Stimulated activated CD4-positive, alpha-beta T cell treated with anti-CD3 and anti-CD28 coated beads, Interleukin-1b, Interleukin-23, amount 100 ng/mL, for 48 hours (primary cell): ENCODE measurements around the gene WBP11.

Source experiments
- DNase-seq: peaks from one replicate; pipeline ENCODE4 v3.0.0-alpha.2; 2020

Gene WBP11

GRCh38 chr12:14814014-14814413, 10.7 kb upstream of the WBP11 start, which contains the start of gene SMCO3:
Gene SMCO3 (minus strand): TSS chr12:14814182. CDS start chr12:14806680, 7,502 bp downstream.
- no peak for DNase-seq

- no peak for DNase-seq
Observed at GRCh38 chr12:14811486-14811885, 8.2 kb upstream of the WBP11 start.

- DNase-seq = no peak
Observed at GRCh38 chr12:14810953-14811483, 7.7 kb upstream of the WBP11 start.

- DNase-seq = no peak
Observed at GRCh38 chr12:14810167-14810952, 7.1 kb upstream of the WBP11 start.

GRCh38 chr12:14803830-14804160, 517 bp upstream of the WBP11 start:
- DNase-seq = no peak

- DNase-seq = no peak
Observed at GRCh38 chr12:14802721-14803010, 612 bp downstream of the WBP11 start.

GRCh38 chr12:14802247-14802646, 1.0 kb downstream of the WBP11 start:
- no peak for DNase-seq

- no peak for DNase-seq
Observed at GRCh38 chr12:14795028-14795448, 8.2 kb downstream of the WBP11 start.

GRCh38 chr12:14785568-14785967, 17.7 kb downstream of the WBP11 start:
- DNase-seq = no peak

GRCh38 chr12:14784471-14784870, 18.8 kb downstream of the WBP11 start:
- DNase-seq = no peak

- no peak for DNase-seq
Observed at GRCh38 chr12:14782756-14783155, 20.5 kb downstream of the WBP11 start.

- no peak for DNase-seq
Observed at GRCh38 chr12:14781563-14781962, 21.7 kb downstream of the WBP11 start.

GRCh38 chr12:14780859-14781258, 22.4 kb downstream of the WBP11 start:
- no peak for DNase-seq

GRCh38 chr12:14779834-14780233, 23.4 kb downstream of the WBP11 start:
- DNase-seq = no peak

- no peak for DNase-seq
Observed at GRCh38 chr12:14777271-14777670, 26.0 kb downstream of the WBP11 start.

GRCh38 chr12:14776236-14776961, 26.9 kb downstream of the WBP11 start:
- DNase-seq = no peak

GRCh38 chr12:14775636-14775980, 27.7 kb downstream of the WBP11 start:
- DNase-seq = no peak

- DNase-seq = peak; percentile 23
Observed at GRCh38 chr12:14774906-14775635, 28.2 kb downstream of the WBP11 start.

GRCh38 chr12:14774074-14774905, 29.0 kb downstream of the WBP11 start:
- DNase-seq = peak; percentile 93

GRCh38 chr12:14773685-14774073, 29.6 kb downstream of the WBP11 start:
- no peak for DNase-seq

GRCh38 chr12:14772946-14773345, 30.3 kb downstream of the WBP11 start:
- no peak for DNase-seq

GRCh38 chr12:14771651-14772137, 31.6 kb downstream of the WBP11 start:
- peak; percentile 12 for DNase-seq
